GM13977 (cell line): ENCODE measurements around the gene TULP3.

ENCODE experiments used
- DNase-seq: peaks from one replicate; pipeline ENCODE4 v3.0.0; 2012; ENCODE audit warnings: low spot score
- CTCF ChIP-seq: IDR thresholded peaks from 2 replicates; pipeline ENCODE4 v1.5.1; 2012; ENCODE audit warnings: mild to moderate bottlenecking, control low read depth; ENCODE audit not compliant: insufficient read depth; ENCODE audit errors: extremely low read depth, missing control alignments
- in situ Hi-C: fragments of 300-500 bp; cut with MboI; formaldehyde crosslinking; loops from one replicate; pipeline ENCODE4 v1.12.0; 2022; ENCODE audit warnings: low sequenced_read_pairs, low pct_unique_long_range_greater_than_20kb, mixed read lengths, inconsistent platforms; ENCODE audit not compliant: unreplicated experiment

The TULP3 gene

DNA sequence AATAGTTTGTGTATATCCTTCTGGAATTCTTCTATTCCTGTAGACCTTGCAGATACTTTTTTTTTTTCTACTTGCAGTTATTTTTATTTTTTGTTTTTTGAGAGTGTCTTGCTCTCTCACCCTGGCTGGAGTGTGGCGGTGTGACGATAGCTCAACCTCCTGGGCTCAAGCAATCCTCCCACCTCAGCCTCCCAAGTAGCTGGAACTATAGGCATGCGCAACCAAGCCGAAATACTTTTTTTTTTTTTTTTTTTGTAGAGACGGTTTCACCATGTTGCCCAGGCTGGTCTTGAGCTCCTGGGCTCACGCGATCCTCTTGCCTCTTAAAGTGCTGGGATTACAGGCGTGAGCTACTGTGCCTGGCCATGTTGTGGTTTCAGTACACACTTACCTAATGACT lies 10.0 kb downstream of the TULP3 start:
- in situ Hi-C loops, result no loop called here
- no peak for DNase-seq
- TF ChIP-seq CTCF, result no peak

- no peak for DNase-seq
- in situ Hi-C loops, result no loop called here
- no peak for TF ChIP-seq CTCF
Measured at GRCh38 chr12:2902272-2902880, 11.7 kb downstream of the TULP3 start.

DNA sequence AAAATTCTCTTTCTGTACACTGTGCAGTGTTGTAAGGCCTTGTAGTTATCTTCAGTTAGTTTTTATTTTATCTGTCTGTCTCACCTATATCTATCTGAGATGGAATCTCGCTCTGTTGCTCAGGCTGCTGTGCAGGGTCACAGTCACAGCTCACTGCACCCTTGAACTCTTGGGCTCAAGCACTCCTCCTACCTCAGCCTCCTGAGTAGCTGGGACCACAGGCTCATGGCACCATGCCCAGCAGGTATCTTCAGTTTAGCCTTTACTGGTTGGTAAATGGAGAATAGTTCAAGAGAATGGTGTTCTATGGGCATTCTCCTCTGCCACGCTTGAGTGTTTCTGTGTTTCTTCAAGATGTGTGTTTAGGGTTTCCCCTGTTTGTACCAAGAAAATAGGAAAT lies 13.6 kb downstream of the TULP3 start:
- in situ Hi-C loops, result no loop called here
- no peak for DNase-seq
- no peak for TF ChIP-seq CTCF

GRCh38 chr12:2912216-2912575 lies 21.5 kb downstream of the TULP3 start:
- in situ Hi-C loops, result no loop called here
- TF ChIP-seq CTCF, result no peak
- DNase-seq, result no peak

DNA sequence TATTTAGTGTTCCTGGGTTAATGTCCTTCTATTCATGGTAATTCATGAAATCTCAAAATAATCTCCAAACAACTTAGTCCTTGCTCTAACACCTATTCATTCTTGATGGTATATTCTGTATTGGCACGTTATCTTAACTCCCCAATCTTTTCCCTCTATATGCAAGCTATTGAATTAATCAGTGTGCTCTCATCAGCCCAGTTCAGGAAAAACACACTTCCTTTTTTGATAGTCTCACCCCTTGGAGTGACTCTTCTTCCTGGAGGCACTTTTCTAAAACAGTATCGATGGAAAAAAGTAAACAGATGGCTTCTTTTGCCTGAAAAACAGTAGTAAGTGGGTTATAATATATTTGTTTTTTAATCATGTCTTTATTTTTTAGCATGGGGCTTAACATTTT lies 28.6 kb downstream of the TULP3 start:
- no peak for TF ChIP-seq CTCF
- in situ Hi-C loops, result no loop called here

DNA sequence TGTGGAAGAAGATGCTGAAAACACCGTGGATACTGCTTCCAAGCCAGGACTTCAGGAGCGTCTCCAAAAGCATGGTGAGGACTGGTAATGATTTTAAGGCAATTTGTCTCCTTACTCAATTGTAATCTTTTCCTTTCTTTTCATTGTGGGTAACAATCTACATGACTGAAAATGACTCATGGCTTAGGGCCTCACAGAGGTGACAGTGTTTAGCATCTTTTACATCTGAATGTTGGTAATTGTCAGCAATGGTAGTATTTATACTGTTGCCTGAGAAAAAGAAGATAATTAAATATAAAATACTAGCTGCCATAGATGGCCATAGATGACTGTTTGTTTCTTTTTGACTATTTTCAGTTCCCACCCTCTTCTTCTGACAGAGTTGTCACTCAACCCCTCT lies 31.6 kb downstream of the TULP3 start:
- no peak for TF ChIP-seq CTCF
- in situ Hi-C loops, result no loop called here
- DNase-seq, result no peak

More for the DNA sequence above, 28.6 kb downstream of the TULP3 start:
- no peak for DNase-seq

- TF ChIP-seq CTCF, result no peak
- DNase-seq, result no peak
- in situ Hi-C loops, result no loop called here
Measured at GRCh38 chr12:2923057-2923456, 32.4 kb downstream of the TULP3 start.
